C1 segment of cervical spinal cord (tissue), 14 donors: Measurements from ENCODE around the gene TSPAN32.

ENCODE experiments used
- DNase-seq, 14 donors: peaks; one replicate each; lab custom pipeline; 2025; lab: John Stamatoyannopoulos, UW

TSPAN32 gene

GRCh38 chr11:2287091-2287490 is 14.7 kb upstream of the TSPAN32 start:
- no peak for DNase-seq

- no peak for DNase-seq
Observed at GRCh38 chr11:2289350-2289749, 12.5 kb upstream of the TSPAN32 start.

DNA sequence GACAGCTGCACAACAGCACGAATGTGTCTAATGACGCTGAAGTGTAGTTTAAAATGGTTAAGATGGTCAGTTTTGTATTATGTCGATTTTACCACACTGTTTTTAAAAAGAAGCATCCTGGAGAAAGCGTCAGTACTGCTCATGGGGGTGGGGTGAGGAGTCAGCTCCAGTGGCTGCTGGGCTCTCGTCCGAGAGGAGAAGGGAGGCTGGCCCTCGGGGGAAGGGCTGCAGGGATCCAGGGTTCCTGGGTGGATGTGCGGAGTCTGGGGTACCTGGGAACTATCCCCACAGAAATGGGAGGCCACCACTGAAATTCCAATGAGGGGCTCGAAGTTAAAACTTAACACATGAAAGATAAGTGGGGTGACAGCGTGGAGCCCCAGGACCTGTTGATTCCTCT is 12.0 kb upstream of the TSPAN32 start:
- no peak for DNase-seq

GRCh38 chr11:2290351-2290841 is 11.4 kb upstream of the TSPAN32 start:
- DNase-seq, result no peak

- no peak for DNase-seq
Observed at GRCh38 chr11:2293531-2293971, 8.3 kb upstream of the TSPAN32 start.

GRCh38 chr11:2293984-2294925 is 7.6 kb upstream of the TSPAN32 start:
- DNase-seq, result no peak

DNA sequence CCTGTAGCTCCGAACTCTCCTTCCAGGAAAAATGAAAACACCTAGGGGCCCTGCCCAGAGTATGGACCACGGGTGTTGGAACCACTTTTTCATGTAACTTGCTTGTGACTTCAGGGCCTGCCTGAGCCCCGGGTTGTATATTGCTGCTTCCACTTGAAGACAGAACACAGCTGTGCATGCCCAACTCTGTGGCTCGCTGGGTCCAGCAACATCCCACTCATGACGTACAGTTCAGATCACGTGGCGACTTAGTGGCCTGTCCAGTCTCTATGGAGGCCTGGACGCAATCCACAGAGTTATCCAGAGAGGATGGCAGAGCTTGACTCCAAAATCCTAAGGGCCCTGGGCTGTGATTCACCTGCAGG is 6.9 kb upstream of the TSPAN32 start:
- no peak for DNase-seq

GRCh38 chr11:2295971-2296912 is 5.6 kb upstream of the TSPAN32 start:
- DNase-seq, result no peak

DNA sequence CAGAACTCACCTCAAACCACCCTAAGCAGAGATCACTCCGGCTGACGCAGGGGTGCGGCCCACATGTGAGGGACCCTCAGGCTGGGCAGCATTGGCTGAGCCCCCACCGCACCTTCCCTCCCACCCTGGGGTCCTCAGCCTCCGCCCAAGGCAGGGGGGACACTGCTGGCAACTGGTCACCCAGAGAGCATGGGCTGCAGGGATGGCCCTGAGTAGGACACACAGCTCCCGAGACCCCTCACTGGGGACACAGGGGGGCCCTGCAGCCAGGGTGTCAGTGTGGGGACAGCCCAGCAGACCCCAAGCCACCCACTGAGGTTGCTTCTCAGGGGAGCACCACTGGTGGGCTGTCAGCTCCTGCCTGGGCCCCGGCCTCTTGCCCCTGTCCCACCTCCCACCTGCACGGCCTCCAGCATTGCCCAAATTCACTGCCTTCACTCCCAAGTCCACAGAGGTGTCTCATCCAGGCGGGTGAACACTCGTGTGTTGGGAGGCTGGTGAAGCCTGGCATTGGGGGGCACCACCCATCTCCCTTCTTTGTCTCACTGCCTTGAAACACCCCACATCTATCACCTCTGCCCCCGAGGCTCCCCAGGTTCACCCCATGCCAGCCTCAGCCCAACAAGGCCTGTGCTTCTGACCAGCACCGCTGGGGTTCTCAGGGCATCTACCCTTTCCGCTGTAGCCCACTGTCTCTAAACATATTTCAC is 4.7 kb upstream of the TSPAN32 start:
- no peak for DNase-seq

DNA sequence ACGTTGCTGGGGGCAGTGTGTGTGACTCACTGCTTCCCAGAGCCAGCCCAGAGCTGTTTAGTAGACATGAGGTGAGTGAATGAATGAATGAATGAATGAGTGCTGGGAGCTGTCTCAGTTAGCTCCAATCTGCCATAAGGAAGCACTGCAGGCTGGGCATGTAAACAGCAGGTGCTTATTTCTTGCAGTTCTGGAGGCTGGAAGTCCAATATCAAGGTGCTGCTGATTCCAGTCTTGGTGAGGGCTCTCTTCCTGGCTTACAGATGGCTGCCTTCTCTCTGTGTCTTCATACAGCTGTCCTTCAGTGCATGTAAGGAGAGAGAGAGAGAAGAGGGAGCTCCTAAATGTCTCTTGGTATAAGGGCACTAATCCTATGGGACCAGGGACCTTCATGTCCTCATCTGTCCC is 4.2 kb upstream of the TSPAN32 start:
- no peak for DNase-seq

- no peak for DNase-seq
Observed at GRCh38 chr11:2298131-2298794, 3.5 kb upstream of the TSPAN32 start.

DNA sequence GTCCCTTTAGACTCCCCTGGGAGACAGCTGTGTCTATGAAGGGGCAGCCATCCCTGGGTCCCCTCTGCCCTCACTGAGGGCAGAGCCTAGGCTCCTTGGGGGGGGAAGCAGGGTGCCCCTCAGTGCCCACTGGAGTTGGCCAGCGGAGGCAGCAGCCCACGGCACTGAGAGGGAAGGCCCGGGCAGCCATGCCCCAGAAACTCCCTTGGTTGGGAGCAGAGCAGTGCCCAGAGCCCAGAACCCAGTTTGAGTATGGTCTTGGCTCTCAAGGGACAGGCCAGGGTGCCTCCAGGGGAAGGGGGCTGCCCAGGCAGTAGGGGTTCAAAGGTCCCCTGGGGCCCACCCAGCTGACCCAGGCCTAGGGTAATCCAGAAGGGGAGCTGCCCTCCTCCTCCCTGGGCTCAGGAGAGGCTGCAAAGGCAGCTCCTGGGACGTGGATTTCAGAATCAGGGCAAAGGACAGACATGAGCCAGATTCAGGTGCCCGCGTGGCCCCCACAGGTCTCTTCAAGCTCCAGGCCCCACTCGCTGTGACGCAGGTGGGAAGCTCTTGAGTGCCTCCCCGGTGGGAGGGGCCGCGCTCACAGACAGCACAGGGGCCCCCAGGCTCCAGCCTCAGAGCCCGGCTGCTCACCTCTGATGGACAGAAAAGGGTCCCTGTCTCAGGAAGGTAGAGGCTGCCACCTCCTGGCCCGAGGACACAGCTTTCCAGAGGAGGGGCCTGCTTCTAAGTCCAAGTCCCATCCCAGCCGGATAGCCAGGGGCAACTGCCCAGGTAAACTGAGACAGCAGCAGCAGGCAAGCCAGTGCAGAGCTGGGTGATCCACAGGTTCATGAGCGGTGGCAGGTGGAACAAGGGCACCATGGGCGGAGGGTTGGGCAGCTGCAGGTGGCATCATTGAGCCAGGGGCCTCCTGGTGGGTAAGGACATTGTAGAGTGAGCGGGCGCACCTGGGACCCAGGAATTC is 2.7 kb upstream of the TSPAN32 start:
- DNase-seq, result no peak

DNA sequence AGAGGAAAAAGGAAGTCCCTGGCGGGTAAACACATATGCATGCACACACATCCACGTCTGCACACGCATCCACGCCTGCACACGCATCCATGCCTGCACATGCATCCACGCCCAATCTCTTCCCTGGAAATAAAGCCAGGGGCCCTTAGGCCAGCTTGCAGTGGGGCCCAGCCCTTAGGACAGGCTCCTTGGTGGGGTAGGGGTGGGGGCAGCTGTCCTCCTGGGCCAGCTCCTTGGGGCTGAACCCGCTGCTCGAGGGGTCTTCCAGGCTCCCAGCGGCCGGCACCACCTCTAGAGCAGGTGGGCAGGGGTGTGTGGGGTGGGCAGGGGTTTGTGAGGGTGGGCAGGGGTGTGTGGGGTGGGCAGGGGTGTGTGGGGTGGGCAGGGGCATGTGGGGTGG is 2.0 kb upstream of the TSPAN32 start:
- no peak for DNase-seq

- no peak for DNase-seq
Observed at GRCh38 chr11:2300290-2300935, 1.4 kb upstream of the TSPAN32 start.

DNA sequence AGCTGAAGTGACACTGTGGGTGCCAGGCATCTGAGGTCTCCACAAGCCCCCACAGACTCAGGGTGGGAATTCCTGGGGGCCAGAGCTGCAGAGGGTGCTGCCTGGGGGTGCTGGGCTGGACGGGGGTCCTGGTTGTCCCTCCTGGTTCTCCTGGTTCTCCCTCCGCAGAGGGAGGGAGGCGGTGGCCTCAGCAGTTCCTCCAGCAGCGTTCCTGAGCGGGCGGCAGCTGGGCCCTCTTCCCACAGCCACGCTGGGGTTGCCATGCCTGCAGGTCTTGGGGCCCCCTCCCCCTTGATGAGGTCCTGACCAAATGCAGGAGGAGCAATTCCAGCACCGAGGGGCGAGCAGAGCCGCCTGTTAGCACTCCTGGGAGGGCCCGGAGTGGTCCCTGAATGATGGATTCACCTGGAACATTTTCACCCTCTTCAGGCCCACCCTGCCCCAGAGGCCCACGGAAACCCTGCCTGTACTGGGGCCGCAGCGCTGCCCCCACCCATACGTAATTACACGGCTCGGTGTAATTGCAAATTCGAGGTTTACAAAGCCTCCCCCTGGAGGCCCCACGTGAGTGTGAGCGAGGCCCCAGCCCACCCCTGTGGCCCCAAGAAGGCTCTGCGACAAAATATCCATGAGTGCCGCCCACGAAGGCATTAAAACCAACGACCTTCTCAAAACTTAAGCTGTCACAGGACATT is 730 bp upstream of the TSPAN32 start:
- DNase-seq, result no peak

DNA sequence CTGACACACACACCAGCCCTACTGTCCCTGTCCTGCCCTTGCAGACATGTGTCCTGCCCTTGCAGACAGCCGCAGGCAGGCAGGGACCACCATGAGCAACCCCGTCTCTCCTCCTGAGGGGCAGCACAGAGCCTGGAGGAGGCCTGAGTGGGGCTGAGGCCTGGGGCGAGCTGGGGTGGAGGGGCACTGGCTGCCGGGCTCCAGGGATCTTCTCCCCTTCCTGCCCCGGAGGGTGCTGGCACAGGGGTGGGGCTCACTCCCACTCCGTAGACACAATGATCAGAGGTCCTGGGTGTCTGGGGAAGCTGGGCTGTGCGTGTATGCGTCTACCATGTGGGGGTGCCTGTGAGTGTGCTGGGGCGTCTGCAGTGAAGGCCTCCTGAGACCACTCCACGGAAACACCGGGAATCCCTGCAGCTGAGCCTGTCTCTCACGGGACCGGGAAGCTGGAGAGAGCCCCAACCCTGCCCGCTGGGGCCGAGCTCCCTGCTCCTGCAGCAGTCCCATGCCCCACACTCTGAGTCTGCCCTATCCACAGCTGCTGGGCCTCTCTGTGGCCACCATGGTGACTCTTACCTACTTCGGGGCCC is 588 bp downstream of the TSPAN32 start:
- no peak for DNase-seq

GRCh38 chr11:2302896-2303626 is 1.2 kb downstream of the TSPAN32 start:
- peak in 2 of 14 donors; percentile 19 to 33 for DNase-seq
